ENCODE data around the gene RPTOR. TPM values are rescaled to one million over a fixed set of nuclear protein-coding genes. Genes with fewer than 3 reads are reported as not detected.

The RPTOR gene
- polyA plus RNA-seq, 1 donor from 2014 or later: 8.0 TPM

DNA sequence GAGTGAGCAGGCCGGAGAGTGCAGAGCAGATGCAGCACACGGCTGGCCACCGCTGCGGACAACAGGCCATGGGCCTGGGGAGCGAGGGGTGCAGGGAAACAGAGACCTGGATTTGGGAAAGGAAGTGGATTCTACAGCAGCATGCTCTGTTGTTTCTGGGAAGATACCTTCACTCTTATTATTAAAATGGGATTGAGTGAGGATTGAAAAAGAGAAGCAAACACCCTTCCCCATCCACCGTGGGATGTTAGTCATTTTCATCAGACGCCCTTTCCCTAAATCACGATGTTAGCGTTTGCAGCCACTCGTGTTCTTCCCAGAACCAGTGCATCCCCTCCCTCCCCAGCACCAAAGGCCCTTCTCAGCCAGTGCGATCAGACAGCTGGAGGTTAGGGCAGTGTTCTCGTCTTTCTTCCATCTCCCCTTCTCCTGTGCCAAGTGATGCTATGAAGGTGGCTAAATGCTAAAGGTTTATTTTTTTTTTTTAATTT is 250.5 kb downstream of the RPTOR start:
- Histone ChIP-seq H3K4me2 (ENCODE audit: low read length) (no peak overlapping the region), H3K9me3 (ENCODE audit: low read length) (no peaks in the 10 kb centered on the region), H3F3A (ENCODE audit: insufficient read depth, low read length, poor library complexity, severe bottlenecking) (no peaks in the 10 kb centered on the region), H4K20me1 (ENCODE audit: insufficient read depth) (no peaks in the 10 kb centered on the region), H3K9me2 (ENCODE audit: insufficient read depth, low read length) (no peaks in the 10 kb centered on the region), H3K79me2 (replicated peaks; ENCODE audit: insufficient read depth, low read length) (no peaks in the 10 kb centered on the region), H3K36me3 (ENCODE audit: insufficient read depth, low read length) (no peaks in the 10 kb centered on the region), H3K9ac (ENCODE audit: low read length) (no peak overlapping the region), H3K27me3 (ENCODE audit: insufficient read depth, low read depth, low read length) (no peaks in the 10 kb centered on the region), H3K4me3 (ENCODE audit: low read length) (no peak overlapping the region), H3K27ac (ENCODE audit: low read length) (no peak overlapping the region), H2AFZ (ENCODE audit: low read depth, low read length) (no peak overlapping the region)
- TF ChIP-seq EZH2 (IDR thresholded peaks at IDR 0.05; ENCODE audit: borderline replicate concordance, insufficient read depth, low read length, poor library complexity, severe bottlenecking): no peak
- no peak for TF ChIP-seq RAD21 (conservative IDR thresholded peaks at IDR 0.05)
- TF ChIP-seq EP300 (conservative IDR thresholded peaks at IDR 0.05; ENCODE audit: poor library complexity, severe bottlenecking): no peak
- TF ChIP-seq CTCF (IDR thresholded peaks at IDR 0.05; ENCODE audit: poor library complexity, severe bottlenecking): no peak
- TF ChIP-seq REST (IDR thresholded peaks at IDR 0.05; ENCODE audit: borderline replicate concordance): no peak

DNA sequence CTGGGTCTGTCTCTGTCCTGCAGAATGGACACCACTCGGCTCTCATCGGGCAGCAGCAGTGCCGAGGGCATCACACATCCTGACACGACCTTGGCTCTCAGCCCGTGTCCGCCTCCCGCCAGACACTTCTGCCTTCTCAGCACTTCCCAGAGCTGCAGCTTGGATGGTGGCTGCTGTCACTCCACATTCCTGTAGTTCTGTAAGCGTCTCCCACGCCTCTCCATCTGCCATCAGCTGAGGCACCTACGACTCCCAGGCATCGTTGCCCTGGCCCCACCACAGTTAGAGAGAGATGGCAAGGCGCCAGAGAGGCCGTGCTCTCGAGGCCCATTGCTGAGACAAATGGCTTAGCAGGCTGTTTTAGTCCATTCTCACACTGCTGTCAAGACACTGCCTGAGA is 251.1 kb downstream of the RPTOR start:
- no peak overlapping the region for H3K27ac ChIP-seq (ENCODE audit: low read length)
- H3K9me2 ChIP-seq (ENCODE audit: insufficient read depth, low read length): no peaks in the 10 kb centered on the region
- no peak overlapping the region for H3K4me2 ChIP-seq (ENCODE audit: low read length)
- no peaks in the 10 kb centered on the region for H3K9me3 ChIP-seq (ENCODE audit: low read length)
- no peak overlapping the region for H3K4me3 ChIP-seq (ENCODE audit: low read length)
- H3K27me3 ChIP-seq (ENCODE audit: insufficient read depth, low read depth, low read length): no peaks in the 10 kb centered on the region
- H3K9ac ChIP-seq (ENCODE audit: low read length): no peak overlapping the region
- TF ChIP-seq POLR2AphosphoS5 (IDR thresholded peaks at IDR 0.05): no peak
- TF ChIP-seq SMC3 (conservative IDR thresholded peaks at IDR 0.05; ENCODE audit: poor library complexity): no peak
- H3K79me2 ChIP-seq (replicated peaks; ENCODE audit: insufficient read depth, low read length): no peaks in the 10 kb centered on the region
- no peaks in the 10 kb centered on the region for H3F3A ChIP-seq (ENCODE audit: insufficient read depth, low read length, poor library complexity, severe bottlenecking)
- no peaks in the 10 kb centered on the region for H4K20me1 ChIP-seq (ENCODE audit: insufficient read depth)
- H3K36me3 ChIP-seq (ENCODE audit: insufficient read depth, low read length): no peaks in the 10 kb centered on the region
- H2AFZ ChIP-seq (ENCODE audit: low read depth, low read length): no peak overlapping the region

DNA sequence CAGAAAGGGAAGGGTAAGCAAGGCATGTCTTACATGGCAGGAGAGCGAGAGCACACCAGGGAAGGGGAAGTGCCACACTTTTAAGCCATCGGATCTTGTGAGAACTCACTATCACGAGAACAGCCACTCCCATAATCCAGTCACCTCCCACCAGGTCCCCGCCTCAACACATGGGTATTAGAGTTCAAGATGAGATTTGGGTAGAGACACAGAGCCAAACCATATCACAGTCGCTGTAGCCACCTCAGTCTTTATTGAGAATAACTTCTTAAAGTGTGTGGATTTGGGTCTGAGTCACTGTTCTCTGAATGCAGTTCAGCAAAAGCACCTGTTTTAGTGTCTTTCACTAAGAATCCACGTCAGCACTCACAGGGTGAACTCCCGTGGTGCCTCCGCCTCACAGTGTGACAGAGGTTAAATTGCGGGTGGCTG is 251.8 kb downstream of the RPTOR start:
- Histone ChIP-seq H3K27me3 (ENCODE audit: insufficient read depth, low read depth, low read length) (no peaks in the 10 kb centered on the region), H3K4me2 (ENCODE audit: low read length) (no peak overlapping the region), H3K36me3 (ENCODE audit: insufficient read depth, low read length) (no peaks in the 10 kb centered on the region), H3K79me2 (replicated peaks; ENCODE audit: insufficient read depth, low read length) (no peaks in the 10 kb centered on the region), H3K9ac (ENCODE audit: low read length) (no peak overlapping the region), H3F3A (ENCODE audit: insufficient read depth, low read length, poor library complexity, severe bottlenecking) (no peaks in the 10 kb centered on the region), H3K9me3 (ENCODE audit: low read length) (no peaks in the 10 kb centered on the region), H3K9me2 (ENCODE audit: insufficient read depth, low read length) (no peaks in the 10 kb centered on the region), H2AFZ (ENCODE audit: low read depth, low read length) (no peak overlapping the region), H3K27ac (ENCODE audit: low read length) (no peak overlapping the region), H3K4me3 (ENCODE audit: low read length) (no peak overlapping the region), H4K20me1 (ENCODE audit: insufficient read depth) (no peaks in the 10 kb centered on the region)
- TF ChIP-seq EP300 (conservative IDR thresholded peaks at IDR 0.05; ENCODE audit: poor library complexity, severe bottlenecking) (no peak), TAF1 (IDR thresholded peaks at IDR 0.05; ENCODE audit: low read depth) (no peak), RAD21 (conservative IDR thresholded peaks at IDR 0.05) (no peak), REST (IDR thresholded peaks at IDR 0.05; ENCODE audit: borderline replicate concordance) (no peak), EZH2 (IDR thresholded peaks at IDR 0.05; ENCODE audit: borderline replicate concordance, insufficient read depth, low read length, poor library complexity, severe bottlenecking) (no peak), CTCF (IDR thresholded peaks at IDR 0.05; ENCODE audit: poor library complexity, severe bottlenecking) (no peak)
